ENCODE results near the gene SLC6A8.

DNA sequence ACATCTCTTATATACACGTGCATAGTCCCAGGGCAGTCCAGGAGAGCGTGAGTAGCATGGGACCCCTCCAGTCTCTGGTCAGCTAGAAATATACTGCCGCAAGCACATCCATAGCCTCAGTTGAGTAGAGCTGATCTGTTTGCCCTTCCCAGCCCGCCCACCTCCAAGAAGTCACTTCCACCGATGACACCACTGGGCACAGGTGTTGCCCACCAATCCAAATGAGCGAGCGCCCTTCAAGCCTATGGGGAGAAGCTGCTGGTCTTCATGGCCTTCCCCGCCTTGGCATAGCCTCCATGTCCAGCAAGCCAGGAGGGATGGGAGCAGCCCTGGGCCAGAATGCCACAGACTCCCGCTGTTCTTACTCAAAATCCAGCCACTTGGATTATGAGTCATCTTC, 30.6 kb upstream of the SLC6A8 start:
- TF ChIP-seq, protein P1, sequence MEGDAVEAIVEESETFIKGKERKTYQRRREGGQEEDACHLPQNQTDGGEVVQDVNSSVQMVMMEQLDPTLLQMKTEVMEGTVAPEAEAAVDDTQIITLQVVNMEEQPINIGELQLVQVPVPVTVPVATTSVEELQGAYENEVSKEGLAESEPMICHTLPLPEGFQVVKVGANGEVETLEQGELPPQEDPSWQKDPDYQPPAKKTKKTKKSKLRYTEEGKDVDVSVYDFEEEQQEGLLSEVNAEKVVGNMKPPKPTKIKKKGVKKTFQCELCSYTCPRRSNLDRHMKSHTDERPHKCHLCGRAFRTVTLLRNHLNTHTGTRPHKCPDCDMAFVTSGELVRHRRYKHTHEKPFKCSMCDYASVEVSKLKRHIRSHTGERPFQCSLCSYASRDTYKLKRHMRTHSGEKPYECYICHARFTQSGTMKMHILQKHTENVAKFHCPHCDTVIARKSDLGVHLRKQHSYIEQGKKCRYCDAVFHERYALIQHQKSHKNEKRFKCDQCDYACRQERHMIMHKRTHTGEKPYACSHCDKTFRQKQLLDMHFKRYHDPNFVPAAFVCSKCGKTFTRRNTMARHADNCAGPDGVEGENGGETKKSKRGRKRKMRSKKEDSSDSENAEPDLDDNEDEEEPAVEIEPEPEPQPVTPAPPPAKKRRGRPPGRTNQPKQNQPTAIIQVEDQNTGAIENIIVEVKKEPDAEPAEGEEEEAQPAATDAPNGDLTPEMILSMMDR (IDR thresholded peaks at IDR 0.05): no peak
- no peak for TF ChIP-seq POLR2A (IDR thresholded peaks at IDR 0.05)
